Measurements from ENCODE around the gene DGKI. TPM values are rescaled to one million over a fixed set of nuclear protein-coding genes. Genes with fewer than 3 reads are reported as not detected.
A peak's percentile ranks its signal among the peaks of the same experiment; 100 is the strongest.

Gene DGKI
- total and polyA plus RNA-seq, 2 of the 4 experiments (the other 2 are of a cell fraction): 3.9 to 15.8 TPM

DNA sequence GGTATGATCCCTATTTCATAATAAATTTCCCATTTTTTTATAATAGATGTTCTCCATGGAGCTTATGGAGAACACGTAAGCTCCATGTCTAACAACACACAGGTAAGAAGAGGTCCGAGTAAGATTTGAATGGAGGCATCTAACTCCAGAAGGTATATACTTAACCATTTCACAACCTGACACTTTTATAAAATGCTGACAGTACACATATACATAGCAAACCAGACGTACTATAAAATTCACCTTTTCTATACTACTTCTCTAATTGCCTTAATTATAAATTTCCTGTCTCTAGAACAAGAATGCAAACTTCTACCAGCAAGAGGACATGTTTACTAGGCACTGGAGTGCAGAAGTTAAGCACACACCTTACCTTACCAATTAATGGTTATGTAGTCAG lies 151.3 kb downstream of the DGKI start:
- no peak overlapping the region for H4K5ac ChIP-seq (ENCODE audit: low read depth, low read length)
- H3K56ac ChIP-seq (ENCODE audit: extremely low read depth, insufficient read depth, low read length): no peak overlapping the region
- no peaks in the 10 kb centered on the region for H4K20me1 ChIP-seq (ENCODE audit: insufficient read depth, low read length)
- ATAC-seq (ENCODE audit: low read depth): no peak
- no peaks in the 10 kb centered on the region for H3K27me3 ChIP-seq (ENCODE audit: control insufficient read depth, insufficient read depth, low read length)
- no peak overlapping the region for H3K18ac ChIP-seq (ENCODE audit: low read depth, low read length)
- H3K4ac ChIP-seq (ENCODE audit: low read depth, low read length): no peak overlapping the region
- no peak overlapping the region for H3K4me2 ChIP-seq (ENCODE audit: low read depth, low read length)
- H2BK120ac ChIP-seq (ENCODE audit: low read depth, low read length): no peak overlapping the region
- no peak overlapping the region for H2BK15ac ChIP-seq (ENCODE audit: low read depth, low read length)
- intact Hi-C loops (cut with micrococcal nuclease): no loop called here
- H3K4me3 ChIP-seq (ENCODE audit: insufficient read depth, low read depth, low read length): no peak overlapping the region
- ChIA-PET POLR2A (ENCODE audit: unreplicated experiment) (no interaction called here), CTCF (no interaction called here)
- no peak for DNase-seq
- no peak overlapping the region for H2BK5ac ChIP-seq (ENCODE audit: low read depth, low read length, poor library complexity, severe bottlenecking)
- no peak overlapping the region for H3K9ac ChIP-seq (ENCODE audit: low read depth, low read length)
- H3K27ac ChIP-seq (ENCODE audit: insufficient read depth, low read length): no peak overlapping the region
- H4K91ac ChIP-seq (ENCODE audit: insufficient read depth, low read depth, low read length): no peak overlapping the region
- H3K9me3 ChIP-seq (ENCODE audit: control insufficient read depth, insufficient read depth, low read length): no peaks in the 10 kb centered on the region
- dilution Hi-C loops (cut with HindIII; ENCODE audit: low sequenced_read_pairs, unreplicated experiment): no loop called here
- H3K9me1 ChIP-seq (ENCODE audit: insufficient read depth, low read length): no peaks in the 10 kb centered on the region
- no peak overlapping the region for H3K23ac ChIP-seq (ENCODE audit: low read depth, low read length)
- H2AK9ac ChIP-seq (replicated peaks; ENCODE audit: low read depth, low read length, poor library complexity): no peak overlapping the region
- no peak overlapping the region for H2AFZ ChIP-seq (replicated peaks; ENCODE audit: low read length, poor library complexity)
- H3K79me1 ChIP-seq (ENCODE audit: low read depth in 1 of 2, low read length in 2 of 2): no peaks in the 10 kb centered on the region
- H3K4me1 ChIP-seq (ENCODE audit: control insufficient read depth, insufficient read depth, low read length): no peaks in the 10 kb centered on the region; the same call in 1 of the 2 replicates
- TF ChIP-seq POLR2A (IDR thresholded peaks at IDR 0.05; ENCODE audit: low read depth, low read length) (no peak), MAFK (IDR thresholded peaks at IDR 0.05; ENCODE audit: low read depth, low read length) (peak; percentile 72)
- no TSS peak for BruUV-seq (replicated peaks)
- in situ Hi-C loops (cut with MboI; ENCODE audit: low sequenced_read_pairs): no loop called here
- no peak overlapping the region for H2AK5ac ChIP-seq (ENCODE audit: low read depth, low read length)
- H3K36me3 ChIP-seq (ENCODE audit: control insufficient read depth, insufficient read depth, low read length): no peaks in the 10 kb centered on the region
- H2BK20ac ChIP-seq (ENCODE audit: low read depth, low read length): no peak overlapping the region
- whole genome bisulfite sequencing, 2 experiments (ENCODE audit: extremely low coverage in 2 of 2, insufficient read length in 1 of 2): no CpG with 5 or more reads among the region's 3 CpGs
- no peak overlapping the region for H4K8ac ChIP-seq (ENCODE audit: low read depth in 2 of 2, low read length in 2 of 2)
- H3K14ac ChIP-seq (replicated peaks; ENCODE audit: low read depth, low read length): no peak overlapping the region
